ENCODE data around the gene VCAN.
"Not testable (repeated sequence)": the region's sequence is repeated elsewhere in the genome, so short reads cannot be mapped to it uniquely, and the experiment has no call there.

GRCh38 chr5:83437697-83438096 is 33.8 kb upstream of the VCAN start:
- TF ChIP-seq EP300, CTCF, POLR2A (IDR thresholded peaks at IDR 0.05): not testable (repeated sequence)
